H9 (cell line): Measurements from ENCODE around the gene RAB27A. TPM values are rescaled to one million over a fixed set of nuclear protein-coding genes. Genes with fewer than 3 reads are reported as not detected.

Source experiments
- DNase-seq: peaks from one replicate; pipeline ENCODE4 v3.0.0-alpha.2; 2017
- H2AFZ ChIP-seq: one replicate; pipeline ENCODE4 v1.6.1; 2013; ENCODE audit warnings: mild to moderate bottlenecking, low read length, control low read depth, moderate library complexity
- H2AK5ac ChIP-seq: 2 replicates; pipeline ENCODE4 v1.6.1; 2013; ENCODE audit warnings: low read length, control low read depth, mixed read lengths; ENCODE audit not compliant: insufficient read length
- H2BK120ac ChIP-seq: one replicate; pipeline ENCODE4 v1.6.1; 2013; ENCODE audit warnings: low read depth, mild to moderate bottlenecking, low read length, control low read depth, inconsistent platforms; ENCODE audit not compliant: poor library complexity, severe bottlenecking
- H2BK12ac ChIP-seq: 2 replicates; pipeline ENCODE4 v1.6.1; 2013; ENCODE audit warnings: low read length, control low read depth, mixed read lengths, low read depth; ENCODE audit not compliant: insufficient read length
- H2BK15ac ChIP-seq: 2 replicates; pipeline ENCODE4 v1.6.1; 2013; ENCODE audit warnings: low read depth, low read length, control low read depth
- H2BK20ac ChIP-seq: one replicate; pipeline ENCODE4 v1.6.1; 2013; ENCODE audit warnings: low read depth, mild to moderate bottlenecking, low read length, control low read depth, inconsistent platforms; ENCODE audit not compliant: poor library complexity, severe bottlenecking
- H2BK5ac ChIP-seq: 2 replicates; pipeline ENCODE4 v1.6.1; 2013; ENCODE audit warnings: low read length, control low read depth, mixed read lengths; ENCODE audit not compliant: insufficient read length
- H3K14ac ChIP-seq: 2 replicates; pipeline ENCODE4 v1.6.1; 2013; ENCODE audit warnings: low read length, control low read depth; ENCODE audit not compliant: insufficient read depth
- H3K18ac ChIP-seq: 2 replicates; pipeline ENCODE4 v1.6.1; 2013; ENCODE audit warnings: low read depth, mild to moderate bottlenecking, mixed read lengths, low read length, control low read depth; ENCODE audit not compliant: insufficient read length
- H3K23ac ChIP-seq: 2 replicates; pipeline ENCODE4 v1.6.1; 2013; ENCODE audit warnings: low read length, control low read depth, mixed read lengths, low read depth; ENCODE audit not compliant: insufficient read length
- H3K23me2 ChIP-seq: 2 replicates; pipeline ENCODE4 v1.6.1; 2013; ENCODE audit warnings: low read depth, mild to moderate bottlenecking, mixed read lengths, low read length, control low read depth; ENCODE audit not compliant: insufficient read length, poor library complexity, severe bottlenecking
- H3K27ac ChIP-seq: 2 replicates; pipeline ENCODE4 v1.5.1; 2013; ENCODE audit warnings: low read length, control low read depth, mixed read lengths, low read depth; ENCODE audit not compliant: insufficient read length
- H3K27me3 ChIP-seq: 2 replicates; pipeline ENCODE4 v1.6.1; 2013; ENCODE audit warnings: low read length, control low read depth, inconsistent platforms; ENCODE audit not compliant: insufficient read depth
- H3K4ac ChIP-seq: 2 replicates; pipeline ENCODE4 v1.6.1; 2013; ENCODE audit warnings: low read depth, mild to moderate bottlenecking, control low read depth, inconsistent platforms, low read length, moderate library complexity
- H3K4me1 ChIP-seq: 2 replicates; pipeline ENCODE4 v1.6.1; 2013; ENCODE audit warnings: low read length, control low read depth, inconsistent platforms; ENCODE audit not compliant: insufficient read depth
- H3K4me2 ChIP-seq: 2 replicates; pipeline ENCODE4 v1.6.1; 2013; ENCODE audit warnings: low read length, control low read depth, mixed read lengths; ENCODE audit not compliant: insufficient read length, insufficient read depth
- H3K56ac ChIP-seq: 2 replicates; pipeline ENCODE4 v1.6.1; 2013; ENCODE audit warnings: low read depth, mild to moderate bottlenecking, mixed read lengths, low read length, control low read depth; ENCODE audit not compliant: insufficient read length
- H3K79me1 ChIP-seq: 2 replicates; pipeline ENCODE4 v1.6.1; 2013; ENCODE audit warnings: low read depth, mild to moderate bottlenecking, moderate library complexity, low read length, control low read depth, inconsistent platforms; ENCODE audit not compliant: insufficient read depth, poor library complexity, severe bottlenecking
- H3K79me2 ChIP-seq: 2 replicates; pipeline ENCODE4 v1.6.1; 2013; ENCODE audit warnings: low read length, control low read depth, inconsistent platforms; ENCODE audit not compliant: insufficient read depth
- H3K9ac ChIP-seq: 2 replicates; pipeline ENCODE4 v1.6.1; 2013; ENCODE audit warnings: low read length, control low read depth, mixed read lengths; ENCODE audit not compliant: insufficient read length; ENCODE audit errors: extremely low read depth
- H3K9me3 ChIP-seq: one replicate; pipeline ENCODE4 v1.6.1; 2013; ENCODE audit warnings: low read depth, low read length, inconsistent platforms; ENCODE audit not compliant: control insufficient read depth
- H3T11ph ChIP-seq: one replicate; pipeline ENCODE4 v1.6.1; 2013; ENCODE audit warnings: mild to moderate bottlenecking, low read length, control low read depth, inconsistent platforms
- H4K20me1 ChIP-seq: one replicate; pipeline ENCODE4 v1.6.1; 2013; ENCODE audit not compliant: control insufficient read depth, insufficient read length, insufficient read depth
- H4K5ac ChIP-seq: 2 replicates; pipeline ENCODE4 v1.6.1; 2013; ENCODE audit warnings: low read depth, mild to moderate bottlenecking, mixed read lengths, low read length, control low read depth; ENCODE audit not compliant: insufficient read length
- H4K8ac ChIP-seq: replicated peaks from 2 replicates; pipeline ENCODE4 v1.6.1; 2013; ENCODE audit warnings: low read length, control low read depth, mixed read lengths, low read depth; ENCODE audit not compliant: insufficient read length
- H4K91ac ChIP-seq: 2 replicates; pipeline ENCODE4 v1.6.1; 2013; ENCODE audit warnings: low read depth, mild to moderate bottlenecking, moderate library complexity, mixed read lengths, low read length, control low read depth; ENCODE audit not compliant: insufficient read length
- H3K27ac Mint-ChIP-seq, 3 experiments: 2 replicates in 2 of 3; 3 replicates in 1 of 3; pipeline ENCODE4 v1.8.0; 2020 to 2021; ENCODE audit warnings: mixed read lengths in 3 of 3, mild to moderate bottlenecking in 1 of 3, moderate library complexity in 1 of 3
- H3K27me3 Mint-ChIP-seq: 2 replicates; pipeline ENCODE4 v1.8.0; 2021; ENCODE audit warnings: low read depth, mild to moderate bottlenecking, moderate library complexity, mixed read lengths
- H3K36me3 Mint-ChIP-seq, 3 experiments: 2 replicates in 2 of 3; 3 replicates in 1 of 3; pipeline ENCODE4 v1.8.0; 2020 to 2021; ENCODE audit warnings: low read depth in 3 of 3, mixed read lengths in 3 of 3; ENCODE audit not compliant: insufficient read depth in 1 of 3
- H3K4me1 Mint-ChIP-seq, 2 experiments: 2 replicates each; pipeline ENCODE4 v1.8.0; 2020; ENCODE audit warnings: mixed read lengths in 2 of 2
- H3K4me3 Mint-ChIP-seq, 2 experiments: 2 replicates in 1 of 2; 3 replicates in 1 of 2; pipeline ENCODE4 v1.8.0; 2020 to 2021; ENCODE audit warnings: mild to moderate bottlenecking in 2 of 2, mixed read lengths in 2 of 2, moderate library complexity in 1 of 2
- H3K9me3 Mint-ChIP-seq, 2 experiments: 2 replicates in 1 of 2; 3 replicates in 1 of 2; pipeline ENCODE4 v1.8.0; 2020; ENCODE audit warnings: mild to moderate bottlenecking in 2 of 2, mixed read lengths in 2 of 2, moderate library complexity in 1 of 2
- WGBS: extraction: QIAGEN DNeasy Blood & Tissue Kit; methylation state at CpG from one replicate; pipeline ENCODE4 v1.1.7; 2013; ENCODE audit warnings: missing lambda C conversion rate, low lambda C conversion rate, mixed read lengths; ENCODE audit not compliant: insufficient read length; ENCODE audit errors: extremely low coverage; 5-methylcytosine and 5-hydroxymethylcytosine counted together
- total RNA-seq: library from RNA; stranded (reverse); gene quantifications from 2 replicates; pipeline ENCODE4 v1.2.1, GENCODE V29; 2021
- TF ChIP-seq, protein P1 (sequence below): fragments of 200-600 bp; sonication (generic); conservative IDR thresholded peaks from 3 replicates; pipeline ENCODE4 v1.8.0; 2021; ENCODE audit warnings: antibody characterized with exemption, mild to moderate bottlenecking

Gene RAB27A
- total RNA-seq, 1 experiment from 2014 or later: 6.8 TPM

DNA sequence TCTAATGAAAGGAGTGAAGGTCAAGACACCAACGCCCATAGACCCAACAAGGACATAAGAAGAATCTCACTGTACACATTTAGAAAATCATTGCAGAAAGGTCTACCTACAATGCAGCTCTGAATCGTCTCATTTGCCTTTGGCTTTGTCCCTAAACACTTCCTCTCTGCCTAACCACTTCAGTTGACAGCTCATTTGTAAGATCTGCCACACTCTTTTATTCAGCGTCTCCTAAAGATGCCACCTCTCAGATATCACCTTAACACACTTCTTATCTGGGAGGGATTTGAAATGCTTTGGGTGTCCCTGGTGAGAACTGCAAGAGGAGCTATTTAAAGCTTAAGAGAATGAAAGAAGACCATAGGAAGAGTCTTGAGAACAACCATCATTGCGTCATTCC lies 38.7 kb downstream of the RAB27A start:
- H4K8ac ChIP-seq: no peak overlapping the region
- no peak overlapping the region for H2AK5ac ChIP-seq
- no peaks in the 10 kb centered on the region for H3K9me3 Mint-ChIP-seq
- no peaks in the 10 kb centered on the region for H3K79me2 ChIP-seq
- no peaks in the 10 kb centered on the region for H3K36me3 Mint-ChIP-seq
- no peaks in the 10 kb centered on the region for H3K79me1 ChIP-seq
- no peak overlapping the region for H2BK15ac ChIP-seq
- no peak for DNase-seq
- H2BK12ac ChIP-seq: no peak overlapping the region
- no peaks in the 10 kb centered on the region for H3K4me1 ChIP-seq
- H4K91ac ChIP-seq: no peak overlapping the region
- H3K56ac ChIP-seq: no peak overlapping the region
- no peak overlapping the region for H3K27ac Mint-ChIP-seq
- peaks cover 6 to 8% of the 10 kb centered on the region in 2 experiments; a peak in 2 of 4 replicates for H3K4me1 Mint-ChIP-seq
- no peak overlapping the region for H3K4ac ChIP-seq
- no peaks in the 10 kb centered on the region for H3K23me2 ChIP-seq
- no peak overlapping the region for H2BK20ac ChIP-seq
- no peaks in the 10 kb centered on the region for H3K27me3 ChIP-seq
- H4K20me1 ChIP-seq: no peaks in the 10 kb centered on the region
- no peak overlapping the region for H4K5ac ChIP-seq
- no peak overlapping the region for H3K27ac ChIP-seq
- no peak overlapping the region for H3K4me3 Mint-ChIP-seq
- no peak overlapping the region for H2BK5ac ChIP-seq
- H3K14ac ChIP-seq: no peak overlapping the region
- H3K9me3 ChIP-seq: no peaks in the 10 kb centered on the region
- WGBS: no CpG with 5 or more reads among the region's 4 CpGs
- H3K18ac ChIP-seq: no peak overlapping the region
- TF ChIP-seq, protein P1, sequence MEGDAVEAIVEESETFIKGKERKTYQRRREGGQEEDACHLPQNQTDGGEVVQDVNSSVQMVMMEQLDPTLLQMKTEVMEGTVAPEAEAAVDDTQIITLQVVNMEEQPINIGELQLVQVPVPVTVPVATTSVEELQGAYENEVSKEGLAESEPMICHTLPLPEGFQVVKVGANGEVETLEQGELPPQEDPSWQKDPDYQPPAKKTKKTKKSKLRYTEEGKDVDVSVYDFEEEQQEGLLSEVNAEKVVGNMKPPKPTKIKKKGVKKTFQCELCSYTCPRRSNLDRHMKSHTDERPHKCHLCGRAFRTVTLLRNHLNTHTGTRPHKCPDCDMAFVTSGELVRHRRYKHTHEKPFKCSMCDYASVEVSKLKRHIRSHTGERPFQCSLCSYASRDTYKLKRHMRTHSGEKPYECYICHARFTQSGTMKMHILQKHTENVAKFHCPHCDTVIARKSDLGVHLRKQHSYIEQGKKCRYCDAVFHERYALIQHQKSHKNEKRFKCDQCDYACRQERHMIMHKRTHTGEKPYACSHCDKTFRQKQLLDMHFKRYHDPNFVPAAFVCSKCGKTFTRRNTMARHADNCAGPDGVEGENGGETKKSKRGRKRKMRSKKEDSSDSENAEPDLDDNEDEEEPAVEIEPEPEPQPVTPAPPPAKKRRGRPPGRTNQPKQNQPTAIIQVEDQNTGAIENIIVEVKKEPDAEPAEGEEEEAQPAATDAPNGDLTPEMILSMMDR: no peak
- H3T11ph ChIP-seq: no peak overlapping the region
- H2BK120ac ChIP-seq: no peak overlapping the region
- no peak overlapping the region for H3K4me2 ChIP-seq
- no peaks in the 10 kb centered on the region for H3K27me3 Mint-ChIP-seq
- H3K9ac ChIP-seq: no peak overlapping the region
- H2AFZ ChIP-seq: no peak overlapping the region
- no peak overlapping the region for H3K23ac ChIP-seq
